ENCODE results near the gene ARRB1.

ARRB1 gene

DNA sequence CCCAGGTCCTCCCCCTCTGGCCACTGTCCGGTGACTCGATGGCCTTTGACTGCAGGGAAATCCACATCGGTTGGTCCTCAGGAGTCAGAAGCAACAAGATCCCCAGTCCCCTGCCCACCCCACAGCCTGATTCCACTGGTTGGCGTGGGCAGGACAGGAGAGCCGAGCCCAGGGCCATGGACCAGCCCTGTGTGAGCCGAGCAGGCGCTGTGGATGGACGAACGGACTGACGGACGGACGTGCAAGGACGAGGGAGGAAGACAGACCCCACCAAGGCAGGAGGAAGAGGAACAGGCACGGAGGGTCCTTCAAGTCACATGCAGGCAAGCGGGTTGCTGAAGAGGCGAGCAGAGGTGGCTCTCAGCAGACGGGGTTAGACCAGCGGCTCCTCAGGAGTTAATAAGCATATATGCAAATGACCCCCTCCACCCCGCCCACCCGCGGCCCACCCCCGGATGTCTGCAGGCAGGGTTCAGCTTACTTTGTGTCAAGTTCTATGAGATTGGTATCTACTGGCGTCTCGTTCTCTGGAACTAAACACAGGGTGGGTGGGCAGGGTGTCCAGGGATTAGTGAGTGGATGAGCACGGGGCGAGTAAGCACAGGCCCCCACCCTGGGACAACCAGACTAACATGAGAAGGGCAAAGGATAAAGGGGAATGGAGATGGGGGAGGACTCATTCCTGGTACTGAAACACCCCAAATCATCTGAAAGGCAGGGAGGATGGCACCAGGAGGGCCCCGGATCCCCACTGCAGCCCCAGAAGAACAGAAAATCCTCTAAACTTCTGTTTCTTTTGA is 84.1 kb downstream of the ARRB1 start:
- no peak for DNase-seq (ENCODE audit: low read depth, low spot score)
- ChIA-PET POLR2A (no interaction called here), CTCF (no interaction called here)
- H3K4me3 ChIP-seq (ENCODE audit: low read depth, low read length), result no peak overlapping the region
- TF ChIP-seq, protein P1, sequence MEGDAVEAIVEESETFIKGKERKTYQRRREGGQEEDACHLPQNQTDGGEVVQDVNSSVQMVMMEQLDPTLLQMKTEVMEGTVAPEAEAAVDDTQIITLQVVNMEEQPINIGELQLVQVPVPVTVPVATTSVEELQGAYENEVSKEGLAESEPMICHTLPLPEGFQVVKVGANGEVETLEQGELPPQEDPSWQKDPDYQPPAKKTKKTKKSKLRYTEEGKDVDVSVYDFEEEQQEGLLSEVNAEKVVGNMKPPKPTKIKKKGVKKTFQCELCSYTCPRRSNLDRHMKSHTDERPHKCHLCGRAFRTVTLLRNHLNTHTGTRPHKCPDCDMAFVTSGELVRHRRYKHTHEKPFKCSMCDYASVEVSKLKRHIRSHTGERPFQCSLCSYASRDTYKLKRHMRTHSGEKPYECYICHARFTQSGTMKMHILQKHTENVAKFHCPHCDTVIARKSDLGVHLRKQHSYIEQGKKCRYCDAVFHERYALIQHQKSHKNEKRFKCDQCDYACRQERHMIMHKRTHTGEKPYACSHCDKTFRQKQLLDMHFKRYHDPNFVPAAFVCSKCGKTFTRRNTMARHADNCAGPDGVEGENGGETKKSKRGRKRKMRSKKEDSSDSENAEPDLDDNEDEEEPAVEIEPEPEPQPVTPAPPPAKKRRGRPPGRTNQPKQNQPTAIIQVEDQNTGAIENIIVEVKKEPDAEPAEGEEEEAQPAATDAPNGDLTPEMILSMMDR (IDR thresholded peaks at IDR 0.05; ENCODE audit: insufficient read depth, low read length, missing control alignments), result no peak

DNA sequence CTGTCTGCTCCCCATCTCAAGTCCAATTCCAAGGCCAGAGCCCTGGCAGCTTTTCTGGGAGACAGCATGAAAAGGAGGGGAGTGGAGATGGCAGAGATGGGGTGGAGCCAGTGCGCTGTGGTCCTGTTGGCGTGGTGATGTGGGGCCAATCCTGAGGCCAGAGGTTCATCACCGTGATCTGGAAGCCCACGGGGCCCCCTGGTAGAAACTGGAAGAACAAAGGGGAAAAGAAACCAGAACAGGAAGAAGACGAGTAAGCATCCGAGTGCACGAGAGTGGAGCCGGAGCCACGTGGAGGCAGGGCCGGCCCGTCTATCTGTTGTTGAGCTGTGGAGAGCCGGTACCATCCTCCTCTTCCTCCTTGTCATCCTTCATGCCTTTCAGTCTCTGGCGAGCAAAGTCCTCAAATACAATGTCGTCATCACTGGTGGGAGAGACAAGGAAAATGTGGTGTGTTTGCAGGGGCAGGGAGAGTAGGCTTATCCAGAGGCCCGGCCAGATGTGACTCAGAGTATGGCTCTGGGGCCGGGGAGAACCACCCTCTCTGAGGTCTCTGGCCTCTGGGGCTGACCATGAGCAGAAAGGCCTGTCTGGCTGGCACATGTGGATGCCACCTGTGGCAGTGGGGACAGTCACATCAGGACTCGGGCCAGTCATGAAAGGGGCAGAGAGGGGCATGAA is 85.5 kb downstream of the ARRB1 start:
- no peak overlapping the region for H3K4me3 ChIP-seq (ENCODE audit: low read depth, low read length)
- CTCF ChIA-PET, result interaction anchor here (1.0 to 6.1 kb wide), 4 partner anchors 14 to 337 kb away, joined by 3 to 44 read pairs (median 5); no protein-coding TSS in a partner anchor
- POLR2A ChIA-PET, result no interaction called here
- no peak for DNase-seq (ENCODE audit: low read depth, low spot score)
- TF ChIP-seq, protein P1 (IDR thresholded peaks at IDR 0.05; ENCODE audit: insufficient read depth, low read length, missing control alignments), result no peak

GRCh38 chr11:75264971-75265370 is 86.5 kb downstream of the ARRB1 start:
- ChIA-PET POLR2A (no interaction called here), CTCF (interaction anchor here (0.8 to 6.1 kb wide), 7 partner anchors 8 to 336 kb away, joined by 3 to 44 read pairs (median 5); no protein-coding TSS in a partner anchor)

GRCh38 chr11:75264356-75264755 is 87.1 kb downstream of the ARRB1 start:
- TF ChIP-seq, protein P1 (IDR thresholded peaks at IDR 0.05; ENCODE audit: insufficient read depth, low read length, missing control alignments), result no peak
- POLR2A ChIA-PET, result no interaction called here
- CTCF ChIA-PET, result interaction anchor here (0.8 to 6.1 kb wide), 7 partner anchors 7 to 124 kb away, joined by 3 to 44 read pairs (median 10); partner anchors contain the start of gene TPBGL
- no peak for DNase-seq (ENCODE audit: low read depth, low spot score)
- no peak overlapping the region for H3K4me3 ChIP-seq (ENCODE audit: low read depth, low read length)

More at GRCh38 chr11:75264971-75265370, 86.5 kb downstream of the ARRB1 start:
- TF ChIP-seq, protein P1 (IDR thresholded peaks at IDR 0.05; ENCODE audit: insufficient read depth, low read length, missing control alignments), result no peak
- no peak overlapping the region for H3K4me3 ChIP-seq (ENCODE audit: low read depth, low read length)
- DNase-seq (ENCODE audit: low read depth, low spot score), result no peak

- TF ChIP-seq, protein P1 (IDR thresholded peaks at IDR 0.05; ENCODE audit: insufficient read depth, low read length, missing control alignments), result no peak
- POLR2A ChIA-PET, result no interaction called here
- DNase-seq (ENCODE audit: low read depth, low spot score), result no peak
- CTCF ChIA-PET, result interaction anchor here (0.8 to 6.1 kb wide), 7 partner anchors 8 to 59 kb away, joined by 3 to 44 read pairs (median 10); partner anchors contain the start of gene TPBGL
- H3K4me3 ChIP-seq (ENCODE audit: low read depth, low read length), result no peak overlapping the region
These were observed 87.5 kb downstream of the ARRB1 start for GRCh38 chr11:75263944-75264349.
